ENCODE results near the gene CARS2. TPM values are rescaled to one million over a fixed set of nuclear protein-coding genes. Genes with fewer than 3 reads are reported as not detected.

Gene CARS2
- total and polyA plus RNA-seq, 8 donors, result 49.3 to 247 (median 75.7) TPM

GRCh38 chr13:110650436-110650835, 55.5 kb downstream of the CARS2 start:
- H3K27ac ChIP-seq, result no peak overlapping the region
- H3K4me3 ChIP-seq, result no peak overlapping the region
- no peaks in the 10 kb centered on the region for H3K27me3 ChIP-seq
- 85 to 92% (median 88%) methylated on average over 8 to 14 of the region's 14 CpGs for WGBS, 5 donors
- TF ChIP-seq CTCF (IDR thresholded peaks at IDR 0.05), result no peak
- TF ChIP-seq EP300 (IDR thresholded peaks at IDR 0.05), result no peak
- TF ChIP-seq POLR2AphosphoS5 (IDR thresholded peaks at IDR 0.05), result no peak
- TF ChIP-seq POLR2A (IDR thresholded peaks at IDR 0.05), result no peak
- intact Hi-C loops (cut with DNase I; ENCODE audit: low total_unique reads), result no loop called here
- H3K36me3 ChIP-seq, result peaks cover 13 to 85% (median 79%) of the 10 kb centered on the region in 4 donors
- H3K4me1 ChIP-seq, result no peaks in the 10 kb centered on the region
- DNase-seq, result no peak
- no peaks in the 10 kb centered on the region for H3K9me3 ChIP-seq

- H3K4me1 ChIP-seq, result peaks cover 7 to 8% (median 8%) of the 10 kb centered on the region in 4 donors
- WGBS, 5 donors, result 83 to 92% (median 86%) methylated on average over 7 of the region's 7 CpGs
- H3K27ac ChIP-seq, result no peak overlapping the region
- no peak for DNase-seq
- no peak for TF ChIP-seq EP300 (IDR thresholded peaks at IDR 0.05)
- TF ChIP-seq CTCF (IDR thresholded peaks at IDR 0.05), result no peak
- no peak for TF ChIP-seq POLR2AphosphoS5 (IDR thresholded peaks at IDR 0.05)
- TF ChIP-seq POLR2A (IDR thresholded peaks at IDR 0.05), result no peak
- H3K4me3 ChIP-seq, result no peak overlapping the region
- H3K9me3 ChIP-seq, result no peaks in the 10 kb centered on the region
- peaks cover 13 to 82% (median 75%) of the 10 kb centered on the region in 4 donors for H3K36me3 ChIP-seq
- H3K27me3 ChIP-seq, result no peaks in the 10 kb centered on the region
- intact Hi-C loops (cut with DNase I; ENCODE audit: low total_unique reads), result loop anchor here (10.0 kb wide), 1 partner anchor 55 kb away; the partner anchor contains the start of gene CARS2
Measured at GRCh38 chr13:110649551-110649950, 56.4 kb downstream of the CARS2 start.

- TF ChIP-seq EP300 (IDR thresholded peaks at IDR 0.05) (no peak), POLR2AphosphoS5 (IDR thresholded peaks at IDR 0.05) (no peak), CTCF (IDR thresholded peaks at IDR 0.05) (no peak), POLR2A (IDR thresholded peaks at IDR 0.05) (no peak)
- Histone ChIP-seq H3K27ac (no peak overlapping the region), H3K36me3 (peaks cover 10 to 81% (median 78%) of the 10 kb centered on the region in 4 donors), H3K27me3 (no peaks in the 10 kb centered on the region), H3K9me3 (no peaks in the 10 kb centered on the region), H3K4me3 (no peak overlapping the region), H3K4me1 (peaks cover 9 to 12% (median 10%) of the 10 kb centered on the region in 4 donors)
- WGBS, 5 donors, result 90 to 93% (median 91%) methylated on average over 29 to 35 of the region's 35 CpGs
- intact Hi-C loops (cut with DNase I; ENCODE audit: low total_unique reads), result loop anchor here (10.0 kb wide), 1 partner anchor 56 kb away; the partner anchor contains the start of gene CARS2
- DNase-seq, result no peak
Measured at GRCh38 chr13:110648848-110649421, 57.0 kb downstream of the CARS2 start.

- no peak overlapping the region for H3K27ac ChIP-seq
- DNase-seq, result peak in 1 of 2 donors; percentile 4
- peaks cover 8 to 83% (median 79%) of the 10 kb centered on the region in 4 donors for H3K36me3 ChIP-seq
- WGBS, 5 donors, result 82 to 86% (median 85%) methylated on average over 10 to 16 of the region's 16 CpGs
- no peak overlapping the region for H3K4me3 ChIP-seq
- TF ChIP-seq POLR2AphosphoS5 (IDR thresholded peaks at IDR 0.05) (no peak), EP300 (IDR thresholded peaks at IDR 0.05) (no peak), CTCF (IDR thresholded peaks at IDR 0.05) (no peak), POLR2A (IDR thresholded peaks at IDR 0.05) (no peak)
- no peaks in the 10 kb centered on the region for H3K9me3 ChIP-seq
- intact Hi-C loops (cut with DNase I; ENCODE audit: low total_unique reads), result loop anchor here (10.0 kb wide), 1 partner anchor 57 kb away; the partner anchor contains the start of gene CARS2
- no peaks in the 10 kb centered on the region for H3K27me3 ChIP-seq
- H3K4me1 ChIP-seq, result peaks cover 9 to 12% (median 10%) of the 10 kb centered on the region in 4 donors
Measured at GRCh38 chr13:110648146-110648819, 57.6 kb downstream of the CARS2 start.

Measured in stomach (tissue), 9 donors.